ENCODE results near the gene GKN2. TPM values are rescaled to one million over a fixed set of nuclear protein-coding genes. Genes with fewer than 3 reads are reported as not detected.

Gene GKN2
- total and polyA plus RNA-seq, 9 of the 15 experiments (the other 6 are each of a cell fraction or from before 2014, with no cell fraction given) = not detected

DNA sequence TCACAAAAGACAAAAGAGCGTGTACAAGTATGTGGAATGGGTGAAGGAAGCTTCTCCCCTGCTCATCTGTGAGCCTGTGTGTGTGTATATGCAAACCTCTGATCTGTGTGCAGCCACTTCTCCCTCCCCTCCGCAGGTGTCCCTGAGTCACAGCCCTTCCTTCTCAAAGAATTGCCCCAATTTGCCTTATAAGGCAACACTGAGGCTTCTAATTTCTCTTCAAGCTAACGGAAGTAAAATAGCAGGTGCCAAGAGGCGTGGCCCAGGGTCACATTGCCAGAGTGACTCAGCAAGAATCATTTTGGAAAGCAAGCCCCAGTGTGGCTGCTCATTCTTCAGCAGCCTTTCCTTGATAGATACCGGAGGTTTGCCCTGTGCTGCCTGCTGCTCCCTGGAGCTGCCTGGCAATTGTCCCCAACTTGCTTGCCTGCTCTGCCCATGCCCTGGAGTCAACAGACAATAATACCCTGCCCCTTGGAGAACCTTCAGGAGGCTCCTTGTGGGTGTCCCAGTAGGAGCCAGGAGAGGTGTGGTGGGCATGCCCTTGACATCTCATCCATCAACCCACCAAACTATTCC lies 44.2 kb downstream of the GKN2 start (continued):
- TF ChIP-seq NFE2L1 (tag; IDR thresholded peaks at IDR 0.05; ENCODE audit: borderline replicate concordance, low read depth) (peak; percentile 98), TSHZ1 (CRISPR knock-in tag; IDR thresholded peaks at IDR 0.05) (no peak), TCF3 (CRISPR knock-in tag; IDR thresholded peaks at IDR 0.05) (peak; percentile 50), FOXM1 (IDR thresholded peaks at IDR 0.05; ENCODE audit: low read depth) (no peak), FOXM1 (CRISPR knock-in tag; IDR thresholded peaks at IDR 0.05; ENCODE audit: low read depth) (no peak), BCLAF1 (IDR thresholded peaks at IDR 0.05; ENCODE audit: borderline replicate concordance in 1 of 2, control insufficient read depth in 1 of 2, low read depth in 2 of 2, low read length in 1 of 2) (no peak), POLR2B (IDR thresholded peaks at IDR 0.05; ENCODE audit: low read depth, partially characterized antibody) (no peak), SRSF9 (IDR thresholded peaks at IDR 0.05; ENCODE audit: borderline replicate concordance, low read depth, low read length) (no peak), ZNF384 (IDR thresholded peaks at IDR 0.05; ENCODE audit: low read depth, low read length) (no peak), BRD4 (IDR thresholded peaks at IDR 0.05) (peak; percentile 33; the same call in 1 of the 2 replicates), E4F1 (CRISPR knock-in tag; IDR thresholded peaks at IDR 0.05; ENCODE audit: borderline replicate concordance) (no peak)
- TF ChIP-seq, protein P1, sequence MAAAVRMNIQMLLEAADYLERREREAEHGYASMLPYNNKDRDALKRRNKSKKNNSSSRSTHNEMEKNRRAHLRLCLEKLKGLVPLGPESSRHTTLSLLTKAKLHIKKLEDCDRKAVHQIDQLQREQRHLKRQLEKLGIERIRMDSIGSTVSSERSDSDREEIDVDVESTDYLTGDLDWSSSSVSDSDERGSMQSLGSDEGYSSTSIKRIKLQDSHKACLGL (CRISPR knock-in tag; IDR thresholded peaks at IDR 0.05; ENCODE audit: borderline replicate concordance, poor library complexity, severe bottlenecking) = no peak
- TF ChIP-seq, protein P2, sequence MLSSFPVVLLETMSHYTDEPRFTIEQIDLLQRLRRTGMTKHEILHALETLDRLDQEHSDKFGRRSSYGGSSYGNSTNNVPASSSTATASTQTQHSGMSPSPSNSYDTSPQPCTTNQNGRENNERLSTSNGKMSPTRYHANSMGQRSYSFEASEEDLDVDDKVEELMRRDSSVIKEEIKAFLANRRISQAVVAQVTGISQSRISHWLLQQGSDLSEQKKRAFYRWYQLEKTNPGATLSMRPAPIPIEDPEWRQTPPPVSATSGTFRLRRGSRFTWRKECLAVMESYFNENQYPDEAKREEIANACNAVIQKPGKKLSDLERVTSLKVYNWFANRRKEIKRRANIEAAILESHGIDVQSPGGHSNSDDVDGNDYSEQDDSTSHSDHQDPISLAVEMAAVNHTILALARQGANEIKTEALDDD (IDR thresholded peaks at IDR 0.05) = no peak
- TF ChIP-seq, protein P3, sequence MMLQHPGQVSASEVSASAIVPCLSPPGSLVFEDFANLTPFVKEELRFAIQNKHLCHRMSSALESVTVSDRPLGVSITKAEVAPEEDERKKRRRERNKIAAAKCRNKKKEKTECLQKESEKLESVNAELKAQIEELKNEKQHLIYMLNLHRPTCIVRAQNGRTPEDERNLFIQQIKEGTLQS (IDR thresholded peaks at IDR 0.05) = peak; percentile 66; the same call in 1 of the 2 replicates
- TF ChIP-seq, protein P3 (CRISPR knock-in tag; conservative IDR thresholded peaks at IDR 0.05) = no peak

Data from K562 (cell line).